GM19238 (cell line): ENCODE measurements around the gene SERPINA4.

ENCODE experiments used
- DNase-seq: peaks from one replicate; pipeline ENCODE4 v3.0.0; 2011; ENCODE audit warnings: low spot score; ENCODE audit not compliant: insufficient read length

SERPINA4 gene

GRCh38 chr14:94615823-94616570, 54.8 kb downstream of the SERPINA4 start:
- DNase-seq: no peak

- DNase-seq: no peak
Observed at GRCh38 chr14:94617366-94617941, 56.2 kb downstream of the SERPINA4 start.

- no peak for DNase-seq
Observed at GRCh38 chr14:94617988-94618822, 57.0 kb downstream of the SERPINA4 start.

GRCh38 chr14:94619297-94619696, 58.1 kb downstream of the SERPINA4 start:
- no peak for DNase-seq
